ENCODE measurements around the gene SORCS2.

Gene SORCS2

DNA sequence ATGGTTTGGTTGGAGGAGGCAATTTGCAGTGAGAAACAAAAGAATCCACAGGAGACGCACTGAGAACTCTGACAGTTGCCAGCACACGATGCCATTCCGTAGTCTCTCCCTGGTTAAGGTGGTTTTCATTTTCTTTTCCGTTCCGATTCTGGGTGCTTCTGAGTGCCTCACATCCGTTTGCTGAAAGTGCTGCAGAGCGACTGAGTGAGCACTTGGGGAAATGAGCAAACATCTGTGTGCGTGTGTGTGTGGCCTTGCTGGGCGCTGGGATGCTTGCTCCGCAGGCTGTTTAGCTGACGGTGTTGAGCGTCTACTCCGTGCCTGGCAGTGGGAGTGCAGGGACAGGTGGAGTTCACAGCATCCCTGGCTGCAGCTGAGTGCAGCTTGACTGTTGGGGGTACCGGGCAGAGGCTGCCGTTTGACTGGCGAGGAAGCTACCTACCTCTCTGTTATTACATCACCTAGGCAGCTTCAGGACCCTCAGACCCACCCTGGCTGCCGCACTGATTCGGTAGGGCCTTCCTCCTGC, 49.3 kb downstream of the SORCS2 start:
- Histone ChIP-seq H3K27me3 (ENCODE audit: insufficient read depth, low read length, poor library complexity) (peaks cover 3% of the 10 kb centered on the region), H3K4me2 (ENCODE audit: insufficient read depth, low read length) (no peak overlapping the region), H3K9me3 (ENCODE audit: insufficient read depth, low read length, severe bottlenecking) (no peaks in the 10 kb centered on the region), H3K27ac (ENCODE audit: low read length) (no peak overlapping the region), H2AFZ (ENCODE audit: low read depth, low read length) (no peak overlapping the region), H4K20me1 (ENCODE audit: insufficient read depth, low read length) (no peaks in the 10 kb centered on the region), H3K79me2 (ENCODE audit: insufficient read depth, low read length) (no peaks in the 10 kb centered on the region), H3K36me3 (ENCODE audit: insufficient read depth, low read length) (no peaks in the 10 kb centered on the region), H3K4me1 (ENCODE audit: insufficient read depth, low read length) (no peaks in the 10 kb centered on the region), H3K9ac (ENCODE audit: low read depth, low read length) (no peak overlapping the region), H3K4me3 (ENCODE audit: low read depth in 1 of 2, low read length in 2 of 2) (no peak overlapping the region)
- DNase-seq = no peak
- TF ChIP-seq, protein P1, sequence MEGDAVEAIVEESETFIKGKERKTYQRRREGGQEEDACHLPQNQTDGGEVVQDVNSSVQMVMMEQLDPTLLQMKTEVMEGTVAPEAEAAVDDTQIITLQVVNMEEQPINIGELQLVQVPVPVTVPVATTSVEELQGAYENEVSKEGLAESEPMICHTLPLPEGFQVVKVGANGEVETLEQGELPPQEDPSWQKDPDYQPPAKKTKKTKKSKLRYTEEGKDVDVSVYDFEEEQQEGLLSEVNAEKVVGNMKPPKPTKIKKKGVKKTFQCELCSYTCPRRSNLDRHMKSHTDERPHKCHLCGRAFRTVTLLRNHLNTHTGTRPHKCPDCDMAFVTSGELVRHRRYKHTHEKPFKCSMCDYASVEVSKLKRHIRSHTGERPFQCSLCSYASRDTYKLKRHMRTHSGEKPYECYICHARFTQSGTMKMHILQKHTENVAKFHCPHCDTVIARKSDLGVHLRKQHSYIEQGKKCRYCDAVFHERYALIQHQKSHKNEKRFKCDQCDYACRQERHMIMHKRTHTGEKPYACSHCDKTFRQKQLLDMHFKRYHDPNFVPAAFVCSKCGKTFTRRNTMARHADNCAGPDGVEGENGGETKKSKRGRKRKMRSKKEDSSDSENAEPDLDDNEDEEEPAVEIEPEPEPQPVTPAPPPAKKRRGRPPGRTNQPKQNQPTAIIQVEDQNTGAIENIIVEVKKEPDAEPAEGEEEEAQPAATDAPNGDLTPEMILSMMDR (IDR thresholded peaks at IDR 0.05; ENCODE audit: borderline replicate concordance, extremely low read depth, low read length, poor library complexity, severe bottlenecking) = no peak
- no peak for TF ChIP-seq EZH2 (IDR thresholded peaks at IDR 0.05; ENCODE audit: borderline replicate concordance, low read depth, low read length, severe bottlenecking)
- ATAC-seq (ENCODE audit: insufficient read depth, low read depth) = no peak

DNA sequence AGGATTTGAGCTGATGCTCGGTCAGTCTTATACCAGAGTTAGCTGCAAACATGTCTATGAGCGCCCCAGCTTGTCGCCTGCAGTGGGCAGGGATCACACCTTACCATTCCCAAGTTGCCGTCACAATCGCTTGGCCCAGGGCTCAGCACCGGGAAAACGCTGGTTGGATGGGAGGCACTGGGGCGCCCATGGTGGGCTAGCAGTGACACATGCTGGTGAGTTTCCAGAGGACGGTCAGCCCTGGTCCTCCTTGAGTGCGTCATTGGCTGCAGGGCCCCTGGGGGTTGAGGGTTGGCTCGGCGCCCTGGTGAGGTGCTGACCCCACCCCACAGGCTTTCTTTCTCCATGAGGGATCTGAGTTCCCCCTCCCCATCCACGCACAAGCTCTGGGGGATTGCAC, 50.4 kb downstream of the SORCS2 start:
- Histone ChIP-seq H3K79me2 (ENCODE audit: insufficient read depth, low read length) (no peaks in the 10 kb centered on the region), H3K4me2 (ENCODE audit: insufficient read depth, low read length) (no peak overlapping the region), H3K9me3 (ENCODE audit: insufficient read depth, low read length, severe bottlenecking) (no peaks in the 10 kb centered on the region), H2AFZ (ENCODE audit: low read depth, low read length) (no peak overlapping the region), H3K27me3 (ENCODE audit: insufficient read depth, low read length, poor library complexity) (peaks cover 3% of the 10 kb centered on the region), H3K36me3 (ENCODE audit: insufficient read depth, low read length) (no peaks in the 10 kb centered on the region), H3K4me3 (ENCODE audit: low read depth in 1 of 2, low read length in 2 of 2) (no peak overlapping the region), H3K9ac (ENCODE audit: low read depth, low read length) (no peak overlapping the region), H3K4me1 (ENCODE audit: insufficient read depth, low read length) (no peaks in the 10 kb centered on the region), H4K20me1 (ENCODE audit: insufficient read depth, low read length) (no peaks in the 10 kb centered on the region), H3K27ac (ENCODE audit: low read length) (no peak overlapping the region)
- DNase-seq (no peak), ATAC-seq (ENCODE audit: insufficient read depth, low read depth) (no peak)
- no peak for TF ChIP-seq EZH2 (IDR thresholded peaks at IDR 0.05; ENCODE audit: borderline replicate concordance, low read depth, low read length, severe bottlenecking)

DNA sequence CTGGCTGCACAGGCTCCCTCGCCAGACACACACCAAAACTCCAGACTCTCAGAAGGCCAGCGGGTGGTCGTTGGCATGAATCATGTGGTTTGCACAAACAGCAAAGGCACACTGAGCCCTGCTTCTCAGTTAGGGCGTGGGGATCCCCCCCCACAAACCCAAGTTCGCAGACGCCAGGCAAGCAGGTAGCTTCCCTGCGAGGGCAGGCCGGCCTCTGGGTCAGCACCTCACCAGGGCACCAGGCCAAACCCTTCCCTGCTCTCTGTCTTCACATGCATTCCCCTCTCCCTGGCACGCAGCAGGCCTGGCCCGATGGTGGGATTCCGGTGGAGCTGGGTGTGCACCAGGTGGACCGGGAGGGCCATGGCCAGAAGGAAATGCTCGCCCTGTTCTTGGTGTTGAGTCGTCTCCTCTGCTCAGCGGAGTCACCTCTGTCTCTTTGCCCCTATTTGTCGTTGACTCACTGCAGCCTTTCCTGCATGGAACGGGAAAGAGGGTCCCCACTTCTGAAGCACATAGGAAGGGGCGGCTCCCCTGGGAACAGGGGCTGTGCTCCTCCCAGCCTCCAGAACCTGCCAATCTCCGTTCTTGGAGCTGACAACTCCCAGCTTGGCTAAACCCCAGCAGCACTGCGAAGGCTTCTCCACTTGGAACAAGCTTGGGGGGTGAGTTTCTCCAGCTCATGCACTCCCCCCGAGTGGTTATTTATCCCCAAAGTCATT, 51.4 kb downstream of the SORCS2 start:
- no peak for DNase-seq
- Histone ChIP-seq H3K4me1 (ENCODE audit: insufficient read depth, low read length) (no peaks in the 10 kb centered on the region), H3K27me3 (ENCODE audit: insufficient read depth, low read length, poor library complexity) (peaks cover 3% of the 10 kb centered on the region), H4K20me1 (ENCODE audit: insufficient read depth, low read length) (no peaks in the 10 kb centered on the region), H3K27ac (ENCODE audit: low read length) (no peak overlapping the region), H3K9me3 (ENCODE audit: insufficient read depth, low read length, severe bottlenecking) (no peaks in the 10 kb centered on the region), H3K4me3 (ENCODE audit: low read depth in 1 of 2, low read length in 2 of 2) (no peak overlapping the region), H3K9ac (ENCODE audit: low read depth, low read length) (no peak overlapping the region), H3K36me3 (ENCODE audit: insufficient read depth, low read length) (no peaks in the 10 kb centered on the region), H3K4me2 (ENCODE audit: insufficient read depth, low read length) (no peak overlapping the region), H2AFZ (ENCODE audit: low read depth, low read length) (no peak overlapping the region), H3K79me2 (ENCODE audit: insufficient read depth, low read length) (no peaks in the 10 kb centered on the region)
- TF ChIP-seq EZH2 (IDR thresholded peaks at IDR 0.05; ENCODE audit: borderline replicate concordance, low read depth, low read length, severe bottlenecking) = no peak
- TF ChIP-seq, protein P1 (IDR thresholded peaks at IDR 0.05; ENCODE audit: borderline replicate concordance, extremely low read depth, low read length, poor library complexity, severe bottlenecking) = no peak
- ATAC-seq (ENCODE audit: insufficient read depth, low read depth) = no peak

DNA sequence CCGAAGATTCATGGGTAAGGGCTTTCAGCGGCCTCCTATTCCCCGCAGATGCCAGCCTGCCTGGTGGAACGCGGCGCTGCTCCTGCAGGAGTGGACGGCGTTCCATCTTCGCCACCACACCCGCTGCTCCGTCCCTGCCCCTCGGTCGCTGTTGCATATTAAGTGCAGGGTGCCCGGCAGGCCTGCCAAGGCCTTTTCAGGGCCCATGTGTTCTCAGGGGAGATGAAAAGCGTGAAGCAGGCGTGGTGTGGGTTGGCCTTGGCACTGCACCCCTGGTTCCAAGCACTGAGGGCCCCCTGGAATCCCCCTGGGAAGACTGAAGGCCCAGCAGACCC, 52.0 kb downstream of the SORCS2 start:
- Histone ChIP-seq H3K4me3 (ENCODE audit: low read depth in 1 of 2, low read length in 2 of 2) (no peak overlapping the region), H3K9me3 (ENCODE audit: insufficient read depth, low read length, severe bottlenecking) (no peaks in the 10 kb centered on the region), H3K36me3 (ENCODE audit: insufficient read depth, low read length) (no peaks in the 10 kb centered on the region), H3K79me2 (ENCODE audit: insufficient read depth, low read length) (no peaks in the 10 kb centered on the region), H2AFZ (ENCODE audit: low read depth, low read length) (no peak overlapping the region), H3K27me3 (ENCODE audit: insufficient read depth, low read length, poor library complexity) (peaks cover 3% of the 10 kb centered on the region), H3K4me2 (ENCODE audit: insufficient read depth, low read length) (no peak overlapping the region), H3K27ac (ENCODE audit: low read length) (no peak overlapping the region), H4K20me1 (ENCODE audit: insufficient read depth, low read length) (no peaks in the 10 kb centered on the region), H3K9ac (ENCODE audit: low read depth, low read length) (no peak overlapping the region), H3K4me1 (ENCODE audit: insufficient read depth, low read length) (no peaks in the 10 kb centered on the region)
- TF ChIP-seq EZH2 (IDR thresholded peaks at IDR 0.05; ENCODE audit: borderline replicate concordance, low read depth, low read length, severe bottlenecking) = no peak
- TF ChIP-seq, protein P1 (IDR thresholded peaks at IDR 0.05; ENCODE audit: borderline replicate concordance, extremely low read depth, low read length, poor library complexity, severe bottlenecking) = no peak
- no peak for DNase-seq
- ATAC-seq (ENCODE audit: insufficient read depth, low read depth) = no peak
